Measurements from ENCODE around the gene SLAIN2.
A peak's percentile ranks its signal among the peaks of the same experiment; 100 is the strongest.
"Not testable (repeated sequence)": the region's sequence is repeated elsewhere in the genome, so short reads cannot be mapped to it uniquely, and the experiment has no call there.

The SLAIN2 gene

GRCh38 chr4:48340965-48341775, at the start of gene SLAIN2:
Gene SLAIN2, plus strand, starts transcription at chr4:48341529. Its CDS starts 211 bp downstream, at chr4:48341740.
- peak; percentile 39 for TF ChIP-seq CTCF (IDR thresholded peaks at IDR 0.05; ENCODE audit: low read depth, low read length)
- peak; percentile 99 for DNase-seq (ENCODE audit: low read depth, low spot score)
- H3K4me3 ChIP-seq (ENCODE audit: low read depth, low read length) = peak within 1 kb of the TSS; percentile 94
- in situ Hi-C loops (cut with HindIII; ENCODE audit: low sequenced_read_pairs) = no loop called here

GRCh38 chr4:48292218-48292790, 49.0 kb upstream of the SLAIN2 start:
- in situ Hi-C loops (cut with HindIII; ENCODE audit: low sequenced_read_pairs); DNase-seq (ENCODE audit: low read depth, low spot score); H3K4me3 ChIP-seq (ENCODE audit: low read depth, low read length): not testable (repeated sequence)

- no peak for DNase-seq (ENCODE audit: low read depth, low spot score)
Observed at GRCh38 chr4:48295116-48295515, 46.2 kb upstream of the SLAIN2 start.

GRCh38 chr4:48296365-48296764, 45.0 kb upstream of the SLAIN2 start:
- in situ Hi-C loops (cut with HindIII; ENCODE audit: low sequenced_read_pairs) = no loop called here
- H3K4me3 ChIP-seq (ENCODE audit: low read depth, low read length) = no peak overlapping the region
- TF ChIP-seq CTCF (IDR thresholded peaks at IDR 0.05; ENCODE audit: low read depth, low read length) = no peak
- DNase-seq (ENCODE audit: low read depth, low spot score) = no peak

More at GRCh38 chr4:48295116-48295515, 46.2 kb upstream of the SLAIN2 start:
- TF ChIP-seq CTCF (IDR thresholded peaks at IDR 0.05; ENCODE audit: low read depth, low read length) = no peak
- no peak overlapping the region for H3K4me3 ChIP-seq (ENCODE audit: low read depth, low read length)
- in situ Hi-C loops (cut with HindIII; ENCODE audit: low sequenced_read_pairs) = no loop called here

DNA sequence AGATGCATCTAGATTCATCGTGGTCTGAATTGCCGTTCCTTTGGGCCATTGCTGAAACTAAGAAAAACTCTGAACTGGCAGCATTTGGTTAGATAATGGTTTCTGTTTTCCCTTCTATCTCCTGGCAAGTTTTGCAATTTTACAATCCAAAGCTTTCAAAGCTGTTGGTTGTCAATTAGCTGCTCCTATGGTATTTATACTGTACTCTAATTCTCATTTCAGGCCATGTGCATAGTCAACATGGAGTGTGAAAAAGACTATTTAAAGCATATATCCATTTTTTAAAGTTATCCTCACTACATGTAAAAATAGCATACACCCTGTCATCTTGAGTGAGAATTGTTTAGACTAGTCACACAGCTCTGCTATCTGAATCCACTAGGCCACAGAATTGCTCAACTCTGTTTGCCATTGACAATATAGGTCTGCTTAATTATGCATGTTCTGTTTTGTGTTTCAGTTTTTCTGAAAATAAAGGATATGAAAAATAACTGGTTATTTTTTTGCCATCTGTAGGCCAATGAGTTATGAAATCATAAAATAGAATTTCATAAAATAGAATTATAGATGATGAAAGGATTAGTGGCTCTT, 44.0 kb upstream of the SLAIN2 start:
- in situ Hi-C loops (cut with HindIII; ENCODE audit: low sequenced_read_pairs) = no loop called here
- H3K4me3 ChIP-seq (ENCODE audit: low read depth, low read length) = no peak overlapping the region
- TF ChIP-seq CTCF (IDR thresholded peaks at IDR 0.05; ENCODE audit: low read depth, low read length) = no peak
- no peak for DNase-seq (ENCODE audit: low read depth, low spot score)

DNA sequence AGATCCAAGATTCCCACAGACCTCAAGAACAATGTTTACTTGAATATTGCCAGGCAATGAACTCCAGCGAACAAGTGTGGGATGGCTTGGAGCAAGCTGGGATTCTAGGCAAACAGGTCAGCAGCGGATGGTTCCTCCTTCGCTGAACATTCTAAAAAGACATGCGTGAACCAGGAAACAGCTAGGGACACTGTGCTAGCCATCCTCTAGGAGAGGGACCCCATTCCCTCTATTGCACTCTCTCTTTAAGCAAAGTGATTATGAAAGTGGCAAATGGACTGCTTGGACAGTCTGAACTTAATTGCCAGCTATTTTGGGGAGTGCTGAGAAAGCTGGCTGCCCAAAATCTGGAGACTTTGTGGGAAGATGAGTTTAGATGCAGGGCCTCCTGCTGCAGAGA, 41.8 kb upstream of the SLAIN2 start:
- H3K4me3 ChIP-seq (ENCODE audit: low read depth, low read length) = no peak overlapping the region
- no peak for DNase-seq (ENCODE audit: low read depth, low spot score)
- TF ChIP-seq CTCF (IDR thresholded peaks at IDR 0.05; ENCODE audit: low read depth, low read length) = no peak
- in situ Hi-C loops (cut with HindIII; ENCODE audit: low sequenced_read_pairs) = no loop called here

DNA sequence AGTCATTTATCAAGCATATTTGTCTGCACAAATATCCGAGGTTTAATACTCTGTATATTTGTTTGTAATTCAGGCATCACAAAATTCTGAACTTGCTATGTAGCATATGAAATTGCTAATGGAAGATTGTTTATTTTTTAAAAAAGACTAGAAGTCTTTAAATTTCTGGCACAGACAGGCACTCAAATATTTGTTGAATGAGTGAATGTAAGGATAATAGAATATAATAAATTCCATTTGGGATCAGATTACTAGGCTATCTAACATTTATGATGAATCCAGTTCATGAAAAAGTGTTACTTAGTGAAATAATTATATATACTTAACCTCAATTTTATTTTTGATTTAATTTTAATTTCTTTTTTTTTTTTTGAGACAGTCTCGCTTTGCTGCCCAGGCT, 41.3 kb upstream of the SLAIN2 start:
- in situ Hi-C loops (cut with HindIII; ENCODE audit: low sequenced_read_pairs) = no loop called here
- no peak overlapping the region for H3K4me3 ChIP-seq (ENCODE audit: low read depth, low read length)
- DNase-seq (ENCODE audit: low read depth, low spot score) = peak; percentile 38
- no peak for TF ChIP-seq CTCF (IDR thresholded peaks at IDR 0.05; ENCODE audit: low read depth, low read length)
